ENCODE data around the gene SBNO1.

SBNO1 gene

DNA sequence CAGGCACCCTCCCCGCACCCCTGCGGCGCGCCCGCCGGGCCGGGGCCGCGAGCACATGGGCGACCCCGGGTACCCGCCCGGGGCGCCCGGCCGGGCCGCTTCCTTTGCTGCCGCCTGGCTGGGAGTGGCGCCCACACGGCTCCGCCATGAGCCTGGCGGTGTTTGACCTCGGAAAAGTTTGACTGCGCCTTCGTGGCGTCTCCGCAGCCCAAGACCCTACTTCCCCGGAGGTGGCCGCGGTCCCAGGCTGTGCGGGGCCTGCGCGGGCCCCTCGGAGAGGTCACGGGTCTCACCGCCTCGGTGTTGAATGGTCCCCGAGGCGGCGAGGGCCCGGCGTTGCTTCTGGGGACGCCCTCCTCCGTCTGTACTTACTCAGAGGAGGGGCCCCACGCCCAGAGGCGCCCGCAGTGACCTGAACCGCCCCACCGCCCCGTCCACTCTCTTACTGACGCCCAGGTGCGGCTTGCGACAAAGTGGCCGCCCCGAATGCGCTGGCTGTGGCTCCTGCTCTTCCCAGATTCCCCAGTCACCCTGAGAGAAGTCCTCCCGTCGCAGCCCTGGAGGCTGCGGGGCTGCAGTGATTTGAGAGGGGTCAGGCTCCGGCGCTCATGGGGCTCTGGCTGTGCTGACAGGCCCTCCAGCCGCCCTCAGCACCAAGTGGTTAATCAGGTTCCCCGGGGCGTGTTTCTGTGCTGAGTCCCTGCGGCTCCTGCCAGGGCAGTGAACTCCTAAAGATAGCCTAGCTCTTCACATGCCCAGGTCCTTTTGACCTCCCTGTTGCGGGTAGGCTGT is 25.1 kb upstream of the SBNO1 start:
- Histone ChIP-seq H3K79me2 (ENCODE audit: control insufficient read depth, low read length) (peaks cover 85% of the 10 kb centered on the region), H3F3A (ENCODE audit: control insufficient read depth, insufficient read depth) (peaks cover 3% of the 10 kb centered on the region; the same call in 1 of the 2 replicates), H3K4me3 (ENCODE audit: low read length) (peak overlapping the region; percentile 91), H3K27me3 (ENCODE audit: control insufficient read depth, low read length) (no peaks in the 10 kb centered on the region; the same call in 1 of the 2 replicates), H3K36me3 (ENCODE audit: control insufficient read depth, low read length) (peaks cover 50% of the 10 kb centered on the region), H4K20me1 (ENCODE audit: control insufficient read depth, insufficient read depth, low read depth, low read length) (0 out of 2 replicates have a peak, but pooled peaks cover 3% of the 10 kb centered on the region), H3K4me2 (ENCODE audit: low read length) (peak overlapping the region; percentile 99), H3K27ac (ENCODE audit: low read depth, low read length) (no peak overlapping the region), H3K9me3 (ENCODE audit: control insufficient read depth, insufficient read depth, low read length) (no peaks in the 10 kb centered on the region), H3K9me2 (replicated peaks; ENCODE audit: control insufficient read depth, low read length) (no peaks in the 10 kb centered on the region), H3K4me1 (ENCODE audit: control insufficient read depth, low read length) (peaks cover 30% of the 10 kb centered on the region)
- TF ChIP-seq, protein P1, sequence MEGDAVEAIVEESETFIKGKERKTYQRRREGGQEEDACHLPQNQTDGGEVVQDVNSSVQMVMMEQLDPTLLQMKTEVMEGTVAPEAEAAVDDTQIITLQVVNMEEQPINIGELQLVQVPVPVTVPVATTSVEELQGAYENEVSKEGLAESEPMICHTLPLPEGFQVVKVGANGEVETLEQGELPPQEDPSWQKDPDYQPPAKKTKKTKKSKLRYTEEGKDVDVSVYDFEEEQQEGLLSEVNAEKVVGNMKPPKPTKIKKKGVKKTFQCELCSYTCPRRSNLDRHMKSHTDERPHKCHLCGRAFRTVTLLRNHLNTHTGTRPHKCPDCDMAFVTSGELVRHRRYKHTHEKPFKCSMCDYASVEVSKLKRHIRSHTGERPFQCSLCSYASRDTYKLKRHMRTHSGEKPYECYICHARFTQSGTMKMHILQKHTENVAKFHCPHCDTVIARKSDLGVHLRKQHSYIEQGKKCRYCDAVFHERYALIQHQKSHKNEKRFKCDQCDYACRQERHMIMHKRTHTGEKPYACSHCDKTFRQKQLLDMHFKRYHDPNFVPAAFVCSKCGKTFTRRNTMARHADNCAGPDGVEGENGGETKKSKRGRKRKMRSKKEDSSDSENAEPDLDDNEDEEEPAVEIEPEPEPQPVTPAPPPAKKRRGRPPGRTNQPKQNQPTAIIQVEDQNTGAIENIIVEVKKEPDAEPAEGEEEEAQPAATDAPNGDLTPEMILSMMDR (IDR thresholded peaks at IDR 0.05; ENCODE audit: low read depth, low read length, poor library complexity, severe bottlenecking): no peak
- TF ChIP-seq EZH2phosphoT487 (IDR thresholded peaks at IDR 0.05; ENCODE audit: borderline replicate concordance, low read length): no peak

DNA sequence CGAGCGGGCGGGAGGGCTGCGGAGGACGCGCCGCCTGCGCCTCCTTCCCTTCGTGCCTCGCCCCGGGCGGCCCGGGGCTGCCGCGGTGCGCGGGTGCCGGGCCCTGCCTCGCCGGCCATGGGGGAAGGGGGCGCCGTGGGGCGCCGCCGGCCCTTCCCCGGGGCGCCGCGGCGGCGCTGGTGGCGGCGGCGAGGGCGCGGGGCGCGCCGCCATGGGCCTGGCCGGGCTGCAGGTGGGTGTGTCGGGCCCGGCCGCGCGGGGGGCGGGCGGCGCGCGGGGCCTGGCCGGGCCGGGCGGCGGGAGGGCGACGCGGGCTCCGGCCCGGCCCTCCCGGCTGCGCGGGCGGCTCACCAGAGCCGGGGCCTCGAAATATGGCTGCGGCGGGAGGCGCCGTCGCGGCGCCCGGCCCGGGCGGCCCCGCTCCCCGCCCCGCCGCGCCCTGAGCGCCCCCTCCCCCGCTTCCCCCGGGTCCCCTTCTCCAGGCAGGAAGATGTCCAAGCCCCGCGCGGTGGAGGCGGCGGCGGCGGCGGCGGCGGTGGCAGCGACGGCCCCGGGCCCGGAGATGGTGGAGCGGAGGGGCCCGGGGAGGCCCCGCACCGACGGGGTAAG is 24.4 kb upstream of the SBNO1 start:
- 0 out of 2 replicates have a peak, but pooled peaks cover 3% of the 10 kb centered on the region for H4K20me1 ChIP-seq (ENCODE audit: control insufficient read depth, insufficient read depth, low read depth, low read length)
- H3K9me3 ChIP-seq (ENCODE audit: control insufficient read depth, insufficient read depth, low read length): no peaks in the 10 kb centered on the region
- H3K79me2 ChIP-seq (ENCODE audit: control insufficient read depth, low read length): peaks cover 86% of the 10 kb centered on the region
- TF ChIP-seq, protein P1 (IDR thresholded peaks at IDR 0.05; ENCODE audit: low read depth, low read length, poor library complexity, severe bottlenecking): no peak
- no peak for TF ChIP-seq EZH2phosphoT487 (IDR thresholded peaks at IDR 0.05; ENCODE audit: borderline replicate concordance, low read length)
- H3K27me3 ChIP-seq (ENCODE audit: control insufficient read depth, low read length): no peaks in the 10 kb centered on the region; the same call in 1 of the 2 replicates
- H3K4me3 ChIP-seq (ENCODE audit: low read length): peak overlapping the region; percentile 91
- H3K27ac ChIP-seq (ENCODE audit: low read depth, low read length): no peak overlapping the region
- peak overlapping the region; percentile 99; the same call in 1 of the 2 replicates for H3K4me2 ChIP-seq (ENCODE audit: low read length)
- peaks cover 33% of the 10 kb centered on the region for H3K4me1 ChIP-seq (ENCODE audit: control insufficient read depth, low read length)
- peaks cover 3% of the 10 kb centered on the region; the same call in 1 of the 2 replicates for H3F3A ChIP-seq (ENCODE audit: control insufficient read depth, insufficient read depth)
- peaks cover 44% of the 10 kb centered on the region for H3K36me3 ChIP-seq (ENCODE audit: control insufficient read depth, low read length)
- H3K9me2 ChIP-seq (replicated peaks; ENCODE audit: control insufficient read depth, low read length): no peaks in the 10 kb centered on the region

DNA sequence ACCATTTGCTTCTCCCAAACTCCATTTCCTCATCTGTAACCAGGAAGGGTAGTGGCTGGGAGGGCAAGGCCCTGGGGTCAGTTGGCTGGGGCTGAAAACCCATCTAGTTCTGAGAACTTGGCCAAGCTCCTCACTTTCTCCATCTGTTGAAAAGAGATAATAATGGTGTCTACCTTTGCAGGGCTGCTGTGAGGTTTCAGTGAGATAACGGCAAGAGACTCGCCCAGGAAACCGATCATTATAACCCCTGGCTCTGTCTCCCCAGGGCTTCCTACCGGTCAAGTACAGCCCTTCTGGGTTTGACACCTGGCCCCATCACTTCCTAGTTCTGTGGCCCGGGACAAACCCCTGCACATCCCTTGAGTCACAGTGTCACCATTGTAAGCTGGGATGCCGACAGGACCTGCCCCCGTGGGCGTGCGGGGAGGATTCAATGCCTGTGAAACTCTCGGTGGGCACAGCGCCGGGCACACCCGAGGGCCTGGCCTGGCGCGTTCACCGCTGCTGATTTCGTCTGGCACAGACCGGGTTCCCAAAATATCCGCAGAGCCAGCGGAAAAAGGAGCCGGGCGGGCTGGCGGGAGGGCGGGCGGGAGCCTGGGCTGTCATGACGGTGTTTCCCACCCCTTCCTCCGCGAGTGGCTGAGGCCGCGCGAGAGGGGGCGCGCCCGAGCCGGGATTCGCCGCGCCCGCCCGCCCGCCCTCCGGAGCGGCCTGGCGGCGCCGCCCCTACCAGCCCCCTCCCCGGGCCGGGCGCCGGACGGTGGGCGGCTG is 23.7 kb upstream of the SBNO1 start:
- Histone ChIP-seq H3K4me2 (ENCODE audit: low read length) (peak overlapping the region; percentile 80), H3K9me3 (ENCODE audit: control insufficient read depth, insufficient read depth, low read length) (no peaks in the 10 kb centered on the region), H3K27ac (ENCODE audit: low read depth, low read length) (peak overlapping the region; percentile 35), H3K36me3 (ENCODE audit: control insufficient read depth, low read length) (peaks cover 39% of the 10 kb centered on the region), H3K9me2 (replicated peaks; ENCODE audit: control insufficient read depth, low read length) (no peaks in the 10 kb centered on the region), H3F3A (ENCODE audit: control insufficient read depth, insufficient read depth) (peaks cover 3% of the 10 kb centered on the region; the same call in 1 of the 2 replicates), H3K79me2 (ENCODE audit: control insufficient read depth, low read length) (peaks cover 82% of the 10 kb centered on the region), H3K4me3 (ENCODE audit: low read length) (peak overlapping the region; percentile 73), H3K27me3 (ENCODE audit: control insufficient read depth, low read length) (no peaks in the 10 kb centered on the region; the same call in 1 of the 2 replicates), H4K20me1 (ENCODE audit: control insufficient read depth, insufficient read depth, low read depth, low read length) (0 out of 2 replicates have a peak, but pooled peaks cover 3% of the 10 kb centered on the region), H3K4me1 (ENCODE audit: control insufficient read depth, low read length) (peaks cover 33% of the 10 kb centered on the region)
- TF ChIP-seq, protein P1 (IDR thresholded peaks at IDR 0.05; ENCODE audit: low read depth, low read length, poor library complexity, severe bottlenecking): no peak
- TF ChIP-seq EZH2phosphoT487 (IDR thresholded peaks at IDR 0.05; ENCODE audit: borderline replicate concordance, low read length): no peak

Data from DOHH2 (cell line).